Endothelial cell of hepatic sinusoid (primary cell): ENCODE measurements around the gene CENPA.
"Not testable (repeated sequence)": the region's sequence is repeated elsewhere in the genome, so short reads cannot be mapped to it uniquely, and the experiment has no call there.

ENCODE experiments used
- in situ Hi-C: cut with HindIII; loops from 2 replicates; pipeline ENCODE4 v1.10.0; 2017; ENCODE audit warnings: low sequenced_read_pairs

Gene CENPA

GRCh38 chr2:26758790-26759321 is 27.0 kb upstream of the CENPA start:
- in situ Hi-C loops: loop anchor here (5.0 to 10.0 kb wide), 2 partner anchors 147 to 164 kb away; no protein-coding TSS in a partner anchor

GRCh38 chr2:26759845-26760244 is 26.0 kb upstream of the CENPA start:
- in situ Hi-C loops: loop anchor here (5.0 to 10.0 kb wide), 2 partner anchors 148 to 165 kb away; no protein-coding TSS in a partner anchor

- in situ Hi-C loops: not testable (repeated sequence)
Observed at GRCh38 chr2:26760991-26761390, 24.9 kb upstream of the CENPA start.

GRCh38 chr2:26763019-26763418 is 22.8 kb upstream of the CENPA start:
- in situ Hi-C loops: no loop called here

GRCh38 chr2:26764078-26764887 is 21.6 kb upstream of the CENPA start, which contains the start of gene SLC35F6:
Gene SLC35F6 (plus strand): TSS chr2:26764284. CDS start chr2:26764350, 66 bp downstream.
- in situ Hi-C loops: no loop called here

- in situ Hi-C loops: no loop called here
Observed at GRCh38 chr2:26764906-26765305, 20.9 kb upstream of the CENPA start.

- in situ Hi-C loops: no loop called here
Observed at GRCh38 chr2:26765475-26766200, 20.2 kb upstream of the CENPA start.

- in situ Hi-C loops: no loop called here
Observed at GRCh38 chr2:26767129-26767528, 18.7 kb upstream of the CENPA start.

GRCh38 chr2:26767894-26768487 is 17.9 kb upstream of the CENPA start:
- in situ Hi-C loops: no loop called here

- in situ Hi-C loops: no loop called here
Observed at GRCh38 chr2:26768759-26769088, 17.1 kb upstream of the CENPA start.

- in situ Hi-C loops: no loop called here
Observed at GRCh38 chr2:26769089-26769761, 16.6 kb upstream of the CENPA start.

- in situ Hi-C loops: no loop called here
Observed at GRCh38 chr2:26770986-26771586, 14.8 kb upstream of the CENPA start.

- in situ Hi-C loops: no loop called here
Observed at GRCh38 chr2:26772064-26773001, 13.5 kb upstream of the CENPA start.

- in situ Hi-C loops: no loop called here
Observed at GRCh38 chr2:26776195-26776800, 9.6 kb upstream of the CENPA start.

GRCh38 chr2:26778098-26778497 is 7.8 kb upstream of the CENPA start:
- in situ Hi-C loops: no loop called here

- in situ Hi-C loops: no loop called here
Observed at GRCh38 chr2:26778507-26778906, 7.3 kb upstream of the CENPA start.

- in situ Hi-C loops: no loop called here
Observed at GRCh38 chr2:26780203-26780760, 5.6 kb upstream of the CENPA start.

GRCh38 chr2:26782876-26783704 is 2.8 kb upstream of the CENPA start:
- in situ Hi-C loops: no loop called here
